Activated CD4-positive, alpha-beta T cell treated with anti-CD3 and anti-CD28 coated beads for 24 hours (primary cell): ENCODE data around the gene TMEM219.

ENCODE experiments used
- DNase-seq, 2 donors: peaks; one replicate each; pipeline ENCODE4 v3.0.0-alpha.2; 2020; ENCODE audit warnings: low read depth in 2 of 2

The TMEM219 gene

GRCh38 chr16:29995324-29995910 lies 33.5 kb downstream of the TMEM219 start, which contains the start of gene HIRIP3:
TSS of gene HIRIP3 (minus strand) at chr16:29995617. CDS start at chr16:29995605, 12 bp downstream.
- peak; percentile 75 for DNase-seq

GRCh38 chr16:29995911-29996765 lies 34.3 kb downstream of the TMEM219 start, which contains the start of gene INO80E:
TSS of gene INO80E (plus strand) at chr16:29996241. CDS start at chr16:29996311, 70 bp downstream.
- DNase-seq: peak; percentile 97 to 99

- DNase-seq: no peak
Observed at GRCh38 chr16:29996766-29997250, 34.9 kb downstream of the TMEM219 start.

GRCh38 chr16:29999605-30000004 lies 37.7 kb downstream of the TMEM219 start:
- no peak for DNase-seq

- DNase-seq: no peak
Observed at GRCh38 chr16:30000735-30001631, 39.1 kb downstream of the TMEM219 start.

- no peak for DNase-seq
Observed at GRCh38 chr16:30002614-30003346, 40.9 kb downstream of the TMEM219 start.

GRCh38 chr16:30003670-30004423 lies 42.0 kb downstream of the TMEM219 start:
- no peak for DNase-seq

- DNase-seq: no peak
Observed at GRCh38 chr16:30004424-30004776, 42.5 kb downstream of the TMEM219 start.

- no peak for DNase-seq
Observed at GRCh38 chr16:30004811-30005242, 42.9 kb downstream of the TMEM219 start.

- DNase-seq: no peak
Observed at GRCh38 chr16:30005341-30006094, 43.6 kb downstream of the TMEM219 start.

GRCh38 chr16:30006095-30006473 lies 44.2 kb downstream of the TMEM219 start:
- DNase-seq: no peak

- DNase-seq: no peak
Observed at GRCh38 chr16:30006659-30007377, 44.9 kb downstream of the TMEM219 start.

GRCh38 chr16:30007378-30007895 lies 45.6 kb downstream of the TMEM219 start:
- no peak for DNase-seq

GRCh38 chr16:30009085-30009862 lies 47.4 kb downstream of the TMEM219 start:
- DNase-seq: no peak

GRCh38 chr16:30009990-30010843 lies 48.3 kb downstream of the TMEM219 start:
- no peak for DNase-seq

GRCh38 chr16:30010844-30011713 lies 49.2 kb downstream of the TMEM219 start, which contains the start of gene DOC2A:
TSS of gene DOC2A (minus strand) at chr16:30011027. CDS start at chr16:30010222, 805 bp downstream.
- DNase-seq: no peak
